Brain pericyte (primary cell): ENCODE results near the gene NAXD.
"Not testable (repeated sequence)": the region's sequence is repeated elsewhere in the genome, so short reads cannot be mapped to it uniquely, and the experiment has no call there.

Experiments
- DNase-seq: peaks from one replicate; pipeline ENCODE4 v3.0.0-alpha.2; 2012; ENCODE audit warnings: low read depth, low spot score

NAXD gene

DNA sequence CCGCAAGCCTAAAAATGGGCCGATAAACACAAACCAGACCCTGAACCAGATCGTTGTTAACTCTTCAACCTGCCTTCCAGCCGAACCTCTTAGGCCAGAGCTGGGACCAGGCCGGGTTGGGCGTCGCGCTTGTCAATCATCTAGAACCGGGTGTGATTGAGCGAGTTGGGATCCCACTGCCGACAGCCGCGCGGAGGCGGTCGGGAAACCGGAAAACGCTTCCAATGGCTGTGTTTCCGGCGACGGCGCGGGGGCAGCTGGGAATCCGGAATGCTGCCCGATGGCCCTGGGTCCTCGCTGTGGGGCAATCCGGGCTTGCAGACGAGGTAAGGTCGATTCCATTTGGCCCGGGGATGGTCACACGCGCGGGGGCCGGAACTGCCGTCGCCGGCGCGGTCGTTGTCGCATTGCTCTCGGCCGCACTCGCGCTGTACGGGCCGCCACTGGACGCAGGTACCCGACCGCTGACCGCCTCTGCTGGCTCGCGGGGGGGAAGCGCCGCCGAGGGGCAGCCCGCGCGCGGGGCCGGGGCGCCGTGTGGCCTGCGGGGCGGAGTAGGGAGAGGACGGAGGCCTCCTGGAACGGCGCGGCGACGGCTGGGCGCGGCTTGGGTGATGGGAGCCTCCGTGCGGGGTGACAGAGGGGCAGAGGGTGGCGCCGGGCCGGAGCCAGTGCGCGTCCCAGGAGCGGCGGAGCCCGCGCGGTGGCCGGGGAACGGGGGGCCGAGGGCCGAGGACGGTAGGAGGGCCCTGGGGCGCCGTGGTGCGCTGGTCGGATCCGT, at the start of gene NAXD:
Gene NAXD, plus strand, starts transcription at position 224 of the 781 bp plus-strand sequence. Its CDS starts 57 bp downstream, at position 281.
- peak; percentile 78 for DNase-seq

DNA sequence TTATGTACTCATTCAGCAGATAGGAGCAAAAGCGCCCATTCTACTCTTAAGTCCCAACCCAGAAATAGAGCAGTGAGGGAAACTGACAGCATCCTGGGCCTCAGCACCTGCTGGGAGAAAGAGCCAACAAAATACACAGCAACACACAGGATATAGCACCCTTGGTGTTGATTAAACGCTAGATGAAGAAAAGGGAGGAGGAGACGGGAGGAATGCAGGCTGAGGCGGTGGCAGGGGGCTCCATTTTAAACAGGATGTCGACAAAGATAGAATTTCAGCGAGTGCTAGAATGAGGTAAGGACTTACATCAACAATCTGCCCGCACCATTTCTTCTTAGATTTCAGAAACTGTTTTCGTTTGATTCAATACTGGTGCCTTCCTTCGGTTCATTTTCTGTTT, 49.2 kb upstream of the NAXD start:
- no peak for DNase-seq

GRCh38 chr13:110568612-110569011, 46.7 kb upstream of the NAXD start:
- DNase-seq = no peak

DNA sequence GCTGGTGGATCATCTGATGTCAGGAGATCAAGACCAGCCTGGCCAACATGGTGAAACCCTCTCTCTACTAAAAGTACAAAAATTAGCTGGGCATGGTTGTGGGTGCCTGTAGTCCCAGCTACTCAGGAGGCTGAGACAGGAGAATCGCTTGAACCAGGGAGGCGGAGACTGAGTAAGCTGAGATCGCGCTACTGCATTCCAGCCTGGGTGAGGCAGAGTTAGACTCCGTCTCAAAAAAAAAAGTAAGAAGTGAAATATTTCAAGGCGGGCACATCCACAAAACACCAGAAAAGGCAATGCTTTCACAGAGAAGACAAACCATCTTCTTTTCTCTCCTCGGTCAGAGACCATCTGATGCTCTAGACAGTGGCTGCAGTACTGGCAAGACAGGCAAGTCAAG, 45.4 kb upstream of the NAXD start:
- not testable (repeated sequence) for DNase-seq

- no peak for DNase-seq
These were observed 44.5 kb upstream of the NAXD start for GRCh38 chr13:110570886-110571285.

DNA sequence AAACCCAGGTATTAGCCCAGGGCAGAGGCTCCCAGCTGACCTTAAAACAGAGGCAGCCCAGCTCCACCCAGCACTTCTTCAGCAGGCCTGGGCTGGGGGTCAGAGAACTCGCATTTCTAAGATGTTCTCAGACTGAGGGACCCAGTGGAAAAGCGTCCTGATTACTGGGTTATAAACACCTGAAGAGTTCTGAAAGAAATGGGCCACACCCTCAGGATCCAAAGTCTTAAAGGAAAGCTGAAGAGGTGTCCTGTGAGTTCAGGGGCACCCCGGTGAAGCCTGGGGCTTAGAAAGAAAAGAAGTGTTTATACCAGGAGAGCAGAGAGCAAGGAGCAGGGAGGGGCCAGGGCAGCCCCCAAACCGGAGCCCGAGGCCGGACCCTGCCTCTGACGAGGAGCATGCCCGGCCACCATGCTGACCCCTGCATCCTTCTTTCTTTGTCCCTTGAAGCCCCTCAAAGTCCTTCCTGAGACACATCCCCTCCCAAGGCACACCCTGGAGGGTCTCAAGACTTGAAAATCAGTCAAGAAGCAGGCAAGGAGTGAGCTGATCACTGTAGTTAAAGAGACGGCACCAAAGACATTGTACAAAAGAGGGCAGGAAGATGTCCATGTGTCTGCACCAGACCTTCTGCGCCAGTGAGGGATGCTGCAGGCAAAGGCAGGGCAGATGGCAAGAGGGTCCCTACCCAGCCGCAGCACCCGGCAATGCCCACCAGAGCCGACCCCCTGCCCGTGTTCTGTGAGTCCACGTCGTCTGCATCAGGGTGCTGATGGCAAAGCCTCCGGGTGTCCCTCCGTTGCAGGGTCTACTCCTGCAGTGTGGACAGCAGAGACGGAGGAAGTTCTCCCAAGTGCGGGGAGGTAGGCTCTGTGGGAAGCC, 43.2 kb upstream of the NAXD start:
- DNase-seq = no peak

DNA sequence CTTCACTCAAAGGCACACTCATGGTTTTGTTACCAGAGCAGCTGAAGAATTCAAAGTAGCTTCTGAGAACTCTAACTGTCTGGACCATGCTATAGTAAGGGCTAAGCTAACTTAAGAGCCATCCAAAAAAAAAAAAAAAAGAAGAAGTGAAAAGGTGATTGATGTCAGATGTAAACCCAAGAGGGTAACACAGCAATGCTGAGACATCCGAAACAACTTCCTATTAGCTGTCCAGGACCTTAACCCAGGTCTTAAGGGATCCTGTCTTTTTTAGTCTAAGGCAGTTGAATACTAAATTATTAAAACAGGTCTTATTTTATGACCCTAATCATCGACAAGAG, 42.6 kb upstream of the NAXD start:
- DNase-seq = no peak

GRCh38 chr13:110574161-110574560, 41.2 kb upstream of the NAXD start:
- no peak for DNase-seq

DNA sequence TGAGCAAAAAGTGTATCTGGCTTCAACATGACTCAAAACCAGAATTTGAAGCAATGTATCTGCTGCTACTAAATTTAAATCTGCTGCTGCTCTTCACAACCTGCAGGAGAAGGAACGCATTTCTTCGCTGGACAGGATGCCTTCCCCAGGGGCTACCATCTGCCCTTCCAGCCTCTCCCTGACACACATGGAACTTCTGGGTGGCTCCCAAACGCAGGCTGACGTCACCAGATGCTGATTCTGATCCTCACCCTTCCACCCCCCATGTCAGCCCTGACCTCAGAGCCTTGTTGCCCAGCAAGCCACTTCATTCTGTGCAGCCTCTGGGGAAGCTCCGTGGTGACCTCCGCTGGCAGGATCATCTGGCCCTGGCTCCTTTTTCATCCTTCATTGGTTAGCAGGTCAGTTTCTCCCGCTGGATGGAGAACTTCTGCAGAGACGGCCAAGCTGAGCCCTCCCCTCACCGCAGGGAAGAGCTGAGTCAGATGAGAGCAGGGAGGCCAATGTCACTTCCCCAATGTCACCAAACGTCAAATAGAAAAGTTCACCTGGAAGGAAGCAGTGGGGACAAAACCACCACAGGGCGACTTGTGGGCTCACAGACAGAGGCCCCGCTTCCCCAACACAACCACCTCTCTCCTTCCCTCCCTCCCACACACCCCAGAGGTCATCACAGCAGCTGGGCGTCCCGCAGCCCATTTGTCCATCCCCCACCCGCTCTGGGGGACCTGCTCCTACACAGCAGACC, 39.8 kb upstream of the NAXD start:
- DNase-seq = no peak

DNA sequence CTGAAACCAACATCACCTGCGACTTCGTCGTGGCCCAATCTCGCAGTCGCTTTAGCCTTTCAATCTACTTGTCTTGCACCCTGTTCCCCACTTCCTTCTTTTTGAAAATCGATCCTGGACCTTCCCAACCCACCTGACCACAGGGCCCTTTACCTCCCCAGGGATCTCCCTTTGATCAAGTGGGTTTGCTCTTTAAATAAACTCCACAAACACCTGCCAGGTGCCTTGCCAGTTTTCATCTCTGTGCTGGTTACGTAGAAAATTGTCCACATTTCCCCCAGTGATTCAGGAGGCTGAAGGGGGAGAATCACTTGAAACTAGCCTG, 39.3 kb upstream of the NAXD start:
- DNase-seq = no peak

DNA sequence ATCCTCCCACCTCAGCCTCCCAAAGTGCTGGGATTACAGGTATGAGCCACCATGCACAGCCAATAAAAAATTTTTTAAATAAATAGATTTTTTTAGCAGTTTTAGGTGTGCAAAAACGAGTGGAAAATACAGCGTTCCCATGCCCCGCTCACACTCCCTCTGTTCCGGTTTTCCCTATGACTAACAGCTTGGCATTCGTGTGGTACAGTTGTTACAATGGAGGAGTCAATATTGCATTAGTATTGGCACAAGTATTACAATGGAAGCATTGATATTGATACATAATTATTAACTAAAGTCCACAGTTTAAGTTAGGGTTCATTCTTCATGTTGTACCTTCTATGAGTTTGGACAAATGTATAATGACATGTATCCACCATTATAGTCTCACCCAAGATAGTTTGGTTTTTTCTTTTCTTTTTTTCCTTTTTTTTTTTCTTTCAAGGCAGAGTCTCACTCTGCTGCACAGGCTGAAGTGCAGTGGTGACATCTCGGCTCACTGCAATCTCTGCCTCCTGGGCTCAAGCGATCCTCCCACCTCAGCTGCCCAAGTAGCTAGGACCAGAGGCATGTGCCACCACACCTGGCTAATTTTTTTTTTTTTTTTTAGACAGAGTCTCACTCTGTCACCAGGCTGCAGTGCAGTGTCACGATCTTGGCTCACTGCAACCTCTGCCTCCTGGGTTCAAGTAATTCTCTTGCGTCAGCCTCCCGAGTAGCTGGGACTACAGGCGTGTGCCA, 38.4 kb upstream of the NAXD start:
- DNase-seq = no peak

GRCh38 chr13:110578363-110578762, 37.0 kb upstream of the NAXD start:
- no peak for DNase-seq

DNA sequence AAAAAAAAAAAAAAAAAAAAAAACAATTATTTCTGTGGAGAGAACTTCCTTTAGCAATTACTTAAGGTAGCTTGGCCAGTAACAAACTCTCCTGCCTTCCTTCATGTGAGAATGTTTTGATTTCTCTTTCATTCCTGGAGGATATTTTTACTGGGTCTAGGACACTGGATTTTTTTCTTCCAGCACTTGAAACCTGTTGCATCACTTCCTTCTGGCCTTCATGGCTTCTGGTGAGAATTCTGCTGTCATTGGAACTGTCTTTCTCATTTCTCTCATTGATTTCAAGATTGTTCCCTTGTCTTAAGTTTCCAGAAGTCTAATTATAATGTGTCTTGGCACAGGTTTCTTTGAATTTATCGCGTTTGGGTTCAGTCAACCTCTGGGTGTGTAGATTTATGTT, 34.5 kb upstream of the NAXD start:
- no peak for DNase-seq

DNA sequence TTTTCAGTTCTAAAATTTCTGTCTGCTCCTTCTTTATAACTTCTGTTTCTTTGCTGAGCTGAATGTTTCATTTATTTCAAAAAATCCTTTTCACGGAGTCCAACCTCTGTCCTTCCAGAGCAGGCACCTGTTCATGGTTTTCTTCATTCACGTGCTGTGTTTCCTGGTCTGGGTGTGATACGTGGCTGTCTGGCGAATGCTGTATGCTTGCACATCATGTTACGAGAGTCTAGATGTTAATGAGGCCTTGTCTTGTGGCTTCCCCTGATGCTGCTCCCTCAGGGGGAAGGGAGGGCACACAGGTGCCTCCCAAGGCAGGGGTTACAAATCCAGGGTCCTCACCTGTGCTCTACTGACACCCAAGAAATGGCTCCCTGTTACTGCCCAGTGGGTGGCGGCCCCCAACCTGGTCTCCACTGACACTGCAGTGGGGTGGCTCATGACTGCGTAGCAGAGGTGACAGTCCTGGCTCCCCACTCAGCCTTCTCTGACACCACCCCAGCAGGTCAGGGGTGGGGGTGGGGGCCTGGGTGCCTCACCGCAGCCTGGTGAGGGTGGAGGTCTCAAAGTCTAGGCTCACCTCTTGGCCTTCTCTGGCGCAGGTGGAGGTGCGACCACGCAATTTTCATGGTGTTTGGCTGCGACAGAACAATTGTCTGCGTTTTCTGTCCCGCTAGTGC, 33.7 kb upstream of the NAXD start:
- DNase-seq = no peak

DNA sequence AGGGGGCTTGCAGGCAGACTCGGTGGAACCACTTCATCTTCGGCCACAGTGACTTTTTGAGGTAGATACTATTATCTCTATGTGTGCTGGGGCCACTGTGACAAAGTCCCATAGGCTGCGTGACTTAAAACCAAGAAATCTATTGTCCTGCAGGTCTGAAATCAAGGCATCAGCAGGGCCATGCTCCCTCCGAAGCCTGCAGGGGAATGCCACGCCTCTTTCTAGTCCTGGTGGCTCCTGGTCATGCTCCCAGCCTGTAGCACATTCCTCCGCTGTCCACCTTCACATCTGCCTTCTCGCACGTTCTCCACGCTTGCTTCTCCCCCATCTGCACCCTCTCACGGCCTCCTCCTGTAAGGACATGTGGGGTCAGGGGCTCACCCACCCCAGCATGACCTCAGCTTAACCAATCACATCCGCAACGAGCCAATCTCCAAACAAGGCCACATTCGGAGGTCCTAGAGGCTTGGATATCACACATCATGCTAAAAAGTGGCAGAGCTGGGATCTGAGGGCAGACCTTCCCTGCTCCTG, 32.9 kb upstream of the NAXD start:
- DNase-seq = no peak

DNA sequence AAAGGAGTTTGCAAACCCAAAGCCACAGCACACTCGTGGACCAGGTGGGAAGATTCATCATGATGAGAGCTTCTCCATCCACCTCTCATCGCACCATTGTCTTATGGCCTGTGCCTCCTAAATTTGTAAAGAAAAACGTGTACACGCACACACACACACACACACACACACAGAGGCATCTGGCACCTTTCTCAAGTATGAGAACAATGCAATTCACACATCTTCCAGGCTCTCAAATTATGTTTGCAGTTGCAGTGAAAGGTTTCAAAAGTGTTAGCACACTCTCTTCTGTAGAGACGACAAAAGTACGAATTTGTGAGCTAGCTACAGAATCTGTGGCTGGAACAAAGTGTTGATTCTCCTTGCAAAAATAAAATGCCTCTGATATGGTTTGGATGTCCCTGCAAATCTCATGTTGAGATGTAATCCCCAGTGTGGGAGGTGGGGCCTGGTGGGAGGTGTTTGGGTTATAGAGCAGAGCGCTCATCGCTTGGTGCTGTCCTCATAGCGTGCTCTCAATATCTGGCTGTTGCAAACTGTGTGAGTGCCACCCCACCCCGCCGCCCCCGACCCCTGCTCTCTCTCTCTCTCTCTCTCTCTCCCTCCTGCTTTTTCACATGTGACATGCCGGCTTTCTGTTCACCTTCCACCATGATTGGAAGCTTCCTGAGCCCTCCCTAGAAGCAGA, 32.0 kb upstream of the NAXD start:
- DNase-seq = no peak

- DNase-seq = no peak
These were observed 25.5 kb upstream of the NAXD start for GRCh38 chr13:110589793-110590390.

- no peak for DNase-seq
These were observed 24.8 kb upstream of the NAXD start for GRCh38 chr13:110590577-110590976.

DNA sequence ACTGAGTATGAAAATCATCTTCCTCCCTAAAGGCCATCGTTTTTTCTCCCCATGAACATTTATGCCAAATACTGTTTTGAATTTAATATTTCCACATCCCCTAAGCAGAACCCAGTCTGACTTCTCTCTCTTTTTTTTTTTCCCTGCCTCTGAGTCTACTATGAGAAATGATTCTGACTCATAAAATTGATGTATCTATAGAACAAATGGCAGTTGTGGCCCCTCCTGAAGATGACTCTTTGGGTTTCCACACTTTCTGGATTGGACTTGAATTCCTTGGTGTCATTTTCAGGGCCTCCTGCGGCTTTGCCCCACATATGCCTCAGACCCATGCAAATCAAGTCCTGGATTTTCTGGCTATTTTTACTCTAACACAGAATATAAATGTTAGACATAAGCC, 22.7 kb upstream of the NAXD start:
- no peak for DNase-seq
